ENCODE results near the gene FOXA2.

- TF ChIP-seq, protein P1, sequence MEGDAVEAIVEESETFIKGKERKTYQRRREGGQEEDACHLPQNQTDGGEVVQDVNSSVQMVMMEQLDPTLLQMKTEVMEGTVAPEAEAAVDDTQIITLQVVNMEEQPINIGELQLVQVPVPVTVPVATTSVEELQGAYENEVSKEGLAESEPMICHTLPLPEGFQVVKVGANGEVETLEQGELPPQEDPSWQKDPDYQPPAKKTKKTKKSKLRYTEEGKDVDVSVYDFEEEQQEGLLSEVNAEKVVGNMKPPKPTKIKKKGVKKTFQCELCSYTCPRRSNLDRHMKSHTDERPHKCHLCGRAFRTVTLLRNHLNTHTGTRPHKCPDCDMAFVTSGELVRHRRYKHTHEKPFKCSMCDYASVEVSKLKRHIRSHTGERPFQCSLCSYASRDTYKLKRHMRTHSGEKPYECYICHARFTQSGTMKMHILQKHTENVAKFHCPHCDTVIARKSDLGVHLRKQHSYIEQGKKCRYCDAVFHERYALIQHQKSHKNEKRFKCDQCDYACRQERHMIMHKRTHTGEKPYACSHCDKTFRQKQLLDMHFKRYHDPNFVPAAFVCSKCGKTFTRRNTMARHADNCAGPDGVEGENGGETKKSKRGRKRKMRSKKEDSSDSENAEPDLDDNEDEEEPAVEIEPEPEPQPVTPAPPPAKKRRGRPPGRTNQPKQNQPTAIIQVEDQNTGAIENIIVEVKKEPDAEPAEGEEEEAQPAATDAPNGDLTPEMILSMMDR (conservative IDR thresholded peaks at IDR 0.05), result no peak
- TF ChIP-seq ZFX (IDR thresholded peaks at IDR 0.05), result no peak
Measured at GRCh38 chr20:22584522-22584921, at the start of gene FOXA2.

All from C4-2B (cell line).